ENCODE results near the gene SLC66A2. TPM values are rescaled to one million over a fixed set of nuclear protein-coding genes. Genes with fewer than 3 reads are reported as not detected.

The SLC66A2 gene
- total and polyA plus RNA-seq, 10 of the 15 experiments (the other 5 are each of a cell fraction or from before 2014, with no cell fraction given): 0.69 to 42.5 (median 14.8) TPM

DNA sequence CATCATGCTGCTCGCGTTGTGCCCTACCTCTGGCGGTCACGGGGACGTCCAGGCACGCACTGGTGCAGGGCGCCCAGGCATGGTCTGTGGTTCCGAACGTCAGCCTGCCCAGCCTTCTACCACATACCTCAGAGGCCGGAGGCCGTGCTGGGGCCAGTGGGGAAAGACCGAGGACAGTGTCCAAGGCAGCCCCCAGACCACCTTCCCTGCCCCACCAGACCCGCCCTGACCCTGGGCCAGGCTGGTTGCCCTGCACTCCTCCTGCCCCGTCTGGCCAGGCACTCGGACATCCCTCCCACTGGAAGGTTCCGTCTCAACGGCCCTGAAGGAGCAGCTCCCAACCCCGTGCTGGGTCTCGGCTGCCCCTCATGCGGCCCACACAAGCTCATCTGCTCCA lies 32.8 kb downstream of the SLC66A2 start:
- no peak overlapping the region for H3K4me3 ChIP-seq
- H3K4me2 ChIP-seq (ENCODE audit: control insufficient read depth, insufficient read depth): no peak overlapping the region
- peaks cover 5% of the 10 kb centered on the region; the same call in 1 of the 3 replicates for H3K9me3 ChIP-seq (replicated peaks; ENCODE audit: control insufficient read depth, insufficient read depth, low read length)
- TF ChIP-seq, protein P1, sequence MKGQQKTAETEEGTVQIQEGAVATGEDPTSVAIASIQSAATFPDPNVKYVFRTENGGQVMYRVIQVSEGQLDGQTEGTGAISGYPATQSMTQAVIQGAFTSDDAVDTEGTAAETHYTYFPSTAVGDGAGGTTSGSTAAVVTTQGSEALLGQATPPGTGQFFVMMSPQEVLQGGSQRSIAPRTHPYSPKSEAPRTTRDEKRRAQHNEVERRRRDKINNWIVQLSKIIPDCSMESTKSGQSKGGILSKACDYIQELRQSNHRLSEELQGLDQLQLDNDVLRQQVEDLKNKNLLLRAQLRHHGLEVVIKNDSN (IDR thresholded peaks at IDR 0.05; ENCODE audit: borderline replicate concordance, extremely low read length, insufficient read depth, low read depth, low read length): no peak
- TF ChIP-seq ESRRA (IDR thresholded peaks at IDR 0.05; ENCODE audit: low read length) (no peak), ZZZ3 (IDR thresholded peaks at IDR 0.05; ENCODE audit: control insufficient read depth, insufficient read length, low read depth) (no peak), SMARCA5 (IDR thresholded peaks at IDR 0.05) (no peak), FOXM1 (IDR thresholded peaks at IDR 0.05; ENCODE audit: low read depth, low read length) (no peak), MEF2B (IDR thresholded peaks at IDR 0.05; ENCODE audit: partially characterized antibody, poor library complexity, severe bottlenecking) (no peak)
- TF ChIP-seq, protein P2, sequence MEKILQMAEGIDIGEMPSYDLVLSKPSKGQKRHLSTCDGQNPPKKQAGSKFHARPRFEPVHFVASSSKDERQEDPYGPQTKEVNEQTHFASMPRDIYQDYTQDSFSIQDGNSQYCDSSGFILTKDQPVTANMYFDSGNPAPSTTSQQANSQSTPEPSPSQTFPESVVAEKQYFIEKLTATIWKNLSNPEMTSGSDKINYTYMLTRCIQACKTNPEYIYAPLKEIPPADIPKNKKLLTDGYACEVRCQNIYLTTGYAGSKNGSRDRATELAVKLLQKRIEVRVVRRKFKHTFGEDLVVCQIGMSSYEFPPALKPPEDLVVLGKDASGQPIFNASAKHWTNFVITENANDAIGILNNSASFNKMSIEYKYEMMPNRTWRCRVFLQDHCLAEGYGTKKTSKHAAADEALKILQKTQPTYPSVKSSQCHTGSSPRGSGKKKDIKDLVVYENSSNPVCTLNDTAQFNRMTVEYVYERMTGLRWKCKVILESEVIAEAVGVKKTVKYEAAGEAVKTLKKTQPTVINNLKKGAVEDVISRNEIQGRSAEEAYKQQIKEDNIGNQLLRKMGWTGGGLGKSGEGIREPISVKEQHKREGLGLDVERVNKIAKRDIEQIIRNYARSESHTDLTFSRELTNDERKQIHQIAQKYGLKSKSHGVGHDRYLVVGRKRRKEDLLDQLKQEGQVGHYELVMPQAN (conservative IDR thresholded peaks at IDR 0.05): no peak
- ATAC-seq (no peak), DNase-seq (ENCODE audit: low read depth, low spot score) (no peak), FAIRE-seq (no peak)
- ChIA-PET CTCF (no interaction called here), SMC1A (ENCODE audit: uncharacterized antibody, unreplicated experiment) (no interaction called here), POLR2A (no interaction called here), RAD21 (ENCODE audit: unreplicated experiment) (no interaction called here)
- intact Hi-C loops (cut with micrococcal nuclease; ENCODE audit: unreplicated experiment): no loop called here
- no peaks in the 10 kb centered on the region for H3K4me1 ChIP-seq (ENCODE audit: control insufficient read depth, insufficient read depth, low read length)
- peaks cover 0 to 23% of the 10 kb centered on the region in 2 experiments; a peak in 3 of 4 replicates for H3K36me3 ChIP-seq (ENCODE audit: control insufficient read depth in 2 of 2, insufficient read depth in 2 of 2, low read length in 1 of 2)
- no peaks in the 10 kb centered on the region for H3K27me3 ChIP-seq (replicated peaks in 1 of 2; ENCODE audit: control insufficient read depth in 2 of 2, insufficient read depth in 2 of 2, low read length in 1 of 2)
- H3K79me2 ChIP-seq (ENCODE audit: control insufficient read depth, insufficient read depth, low read length): no peaks in the 10 kb centered on the region
- 97% methylated on average over 20 of the region's 20 CpGs for WGBS (ENCODE audit: insufficient coverage, insufficient replicate concordance, low lambda C conversion rate, missing lambda C conversion rate)
- no peaks in the 10 kb centered on the region for H4K20me1 ChIP-seq (ENCODE audit: control insufficient read depth, insufficient read depth)
- in situ Hi-C loops (cut with MboI): no loop called here
- no peak overlapping the region for H2AFZ ChIP-seq (ENCODE audit: control insufficient read depth, low read depth, low read length)
- no TSS peak for BruUV-seq (replicated peaks)
- H3K9ac ChIP-seq (ENCODE audit: control insufficient read depth, insufficient read depth, low read length): no peak overlapping the region
- H3K27ac ChIP-seq (ENCODE audit: control insufficient read depth, insufficient read depth): no peak overlapping the region

Measured in GM12878 (cell line).